Right lobe of liver (tissue), 4 donors: Measurements from ENCODE around the gene WIF1.
A peak's percentile ranks its signal among the peaks of the same experiment; 100 is the strongest.

Experiments used
- POLR2A ChIP-seq: fragments of 450-650 bp; IDR thresholded peaks from one replicate; pipeline ENCODE4 v1.6.1; 2017; ENCODE audit warnings: antibody characterized with exemption, mild to moderate bottlenecking
- TF ChIP-seq, protein P1 (sequence below), 4 donors: fragments of 200-600 bp in 3 of 4; fragments of 450-650 bp in 1 of 4; IDR thresholded peaks; one replicate each; pipeline versions ENCODE4 v1.5.1 to v1.8.0; 2016 to 2022; ENCODE audit warnings: antibody characterized with exemption in 4 of 4, mild to moderate bottlenecking in 2 of 4
- donor health status: DM: no; HTN: no; CAD: no.
- donor health status: DM: no; HTN: no; CAD: no.
- donor health status: DM: no; HTN: yes; CAD: no.

DNA sequence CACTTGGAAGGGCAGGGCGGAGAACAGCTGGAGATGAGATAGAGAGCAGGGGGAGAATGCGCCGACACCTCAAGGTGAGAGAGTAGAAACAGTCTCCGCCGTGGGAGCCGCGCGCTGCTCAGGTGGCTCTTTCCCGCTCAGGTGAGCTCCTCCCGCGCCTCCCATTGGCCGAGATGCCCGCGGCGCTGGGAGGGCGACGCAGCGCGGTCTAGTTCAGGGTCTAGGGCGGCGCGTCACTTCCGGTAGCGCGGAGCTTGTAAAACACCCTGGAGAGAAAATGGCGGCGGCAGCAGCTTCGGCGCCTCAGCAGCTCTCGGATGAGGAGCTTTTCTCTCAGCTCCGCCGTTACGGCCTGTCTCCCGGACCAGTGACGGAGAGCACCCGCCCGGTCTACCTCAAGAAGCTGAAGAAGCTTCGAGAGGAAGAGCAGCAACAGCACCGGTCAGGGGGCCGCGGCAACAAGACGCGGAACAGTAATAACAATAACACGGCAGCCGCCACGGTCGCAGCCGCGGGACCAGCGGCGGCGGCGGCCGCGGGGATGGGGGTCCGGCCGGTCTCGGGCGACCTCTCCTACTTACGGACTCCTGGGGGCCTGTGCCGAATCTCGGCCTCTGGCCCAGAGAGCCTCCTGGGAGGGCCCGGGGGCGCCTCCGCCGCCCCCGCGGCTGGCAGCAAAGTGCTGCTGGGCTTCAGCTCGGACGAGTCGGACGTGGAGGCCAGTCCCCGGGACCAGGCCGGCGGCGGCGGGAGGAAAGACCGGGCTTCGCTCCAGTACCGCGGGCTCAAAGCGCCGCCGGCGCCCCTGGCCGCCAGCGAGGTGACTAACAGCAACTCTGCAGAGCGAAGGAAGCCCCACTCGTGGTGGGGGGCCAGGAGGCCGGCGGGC lies 48.5 kb upstream of the WIF1 start, which contains the start of gene LEMD3:
- TF ChIP-seq, protein P1, sequence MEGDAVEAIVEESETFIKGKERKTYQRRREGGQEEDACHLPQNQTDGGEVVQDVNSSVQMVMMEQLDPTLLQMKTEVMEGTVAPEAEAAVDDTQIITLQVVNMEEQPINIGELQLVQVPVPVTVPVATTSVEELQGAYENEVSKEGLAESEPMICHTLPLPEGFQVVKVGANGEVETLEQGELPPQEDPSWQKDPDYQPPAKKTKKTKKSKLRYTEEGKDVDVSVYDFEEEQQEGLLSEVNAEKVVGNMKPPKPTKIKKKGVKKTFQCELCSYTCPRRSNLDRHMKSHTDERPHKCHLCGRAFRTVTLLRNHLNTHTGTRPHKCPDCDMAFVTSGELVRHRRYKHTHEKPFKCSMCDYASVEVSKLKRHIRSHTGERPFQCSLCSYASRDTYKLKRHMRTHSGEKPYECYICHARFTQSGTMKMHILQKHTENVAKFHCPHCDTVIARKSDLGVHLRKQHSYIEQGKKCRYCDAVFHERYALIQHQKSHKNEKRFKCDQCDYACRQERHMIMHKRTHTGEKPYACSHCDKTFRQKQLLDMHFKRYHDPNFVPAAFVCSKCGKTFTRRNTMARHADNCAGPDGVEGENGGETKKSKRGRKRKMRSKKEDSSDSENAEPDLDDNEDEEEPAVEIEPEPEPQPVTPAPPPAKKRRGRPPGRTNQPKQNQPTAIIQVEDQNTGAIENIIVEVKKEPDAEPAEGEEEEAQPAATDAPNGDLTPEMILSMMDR (IDR thresholded peaks at IDR 0.05): peak in 1 of 4 donors; percentile 7
- peak; percentile 94 for TF ChIP-seq POLR2A
